Mesodermal cell (in vitro differentiated cells): ENCODE results near the gene SPATA20. TPM values are rescaled to one million over a fixed set of nuclear protein-coding genes. Genes with fewer than 3 reads are reported as not detected.

Experiments used
- H3K27ac ChIP-seq: 2 replicates; pipeline ENCODE4 v1.7.0; 2013; ENCODE audit warnings: mild to moderate bottlenecking, low read depth, low read length, moderate library complexity; ENCODE audit not compliant: severe bottlenecking
- H3K36me3 ChIP-seq: 2 replicates; pipeline ENCODE4 v1.7.1; 2013; ENCODE audit warnings: mild to moderate bottlenecking, low read length, moderate library complexity; ENCODE audit not compliant: control insufficient read depth, insufficient read depth
- H3K4me1 ChIP-seq: one replicate; pipeline ENCODE4 v1.7.1; 2013; ENCODE audit warnings: mild to moderate bottlenecking, low read length; ENCODE audit not compliant: insufficient read depth, control insufficient read depth, poor library complexity, severe bottlenecking
- H3K4me3 ChIP-seq: 2 replicates; pipeline ENCODE4 v1.7.0; 2013; ENCODE audit warnings: low read length, control low read depth, mild to moderate bottlenecking; ENCODE audit not compliant: insufficient read depth, poor library complexity, severe bottlenecking; ENCODE audit errors: extremely low read depth
- H3K9me3 ChIP-seq: 2 replicates; pipeline ENCODE4 v1.7.1; 2013; ENCODE audit warnings: mild to moderate bottlenecking, low read length, moderate library complexity; ENCODE audit not compliant: control insufficient read depth
- WGBS, 2 experiments: methylation state at CpG; one replicate each; pipeline ENCODE4 v1.1.5; 2013; ENCODE audit warnings: missing lambda C conversion rate in 2 of 2; ENCODE audit not compliant: insufficient coverage in 2 of 2; 5-methylcytosine and 5-hydroxymethylcytosine counted together
- polyA plus RNA-seq, 2 experiments: library from polyadenylated mRNA; stranded (reverse); fragments of 50-300 nt; gene quantifications; one replicate each; pipeline ENCODE4 v1.2.3, GENCODE V29; 2013

Gene SPATA20
- polyA plus RNA-seq (2013, experiment 1 of 2) = 25.5 TPM
- polyA plus RNA-seq (2013, experiment 2 of 2) = 26.0 TPM

DNA sequence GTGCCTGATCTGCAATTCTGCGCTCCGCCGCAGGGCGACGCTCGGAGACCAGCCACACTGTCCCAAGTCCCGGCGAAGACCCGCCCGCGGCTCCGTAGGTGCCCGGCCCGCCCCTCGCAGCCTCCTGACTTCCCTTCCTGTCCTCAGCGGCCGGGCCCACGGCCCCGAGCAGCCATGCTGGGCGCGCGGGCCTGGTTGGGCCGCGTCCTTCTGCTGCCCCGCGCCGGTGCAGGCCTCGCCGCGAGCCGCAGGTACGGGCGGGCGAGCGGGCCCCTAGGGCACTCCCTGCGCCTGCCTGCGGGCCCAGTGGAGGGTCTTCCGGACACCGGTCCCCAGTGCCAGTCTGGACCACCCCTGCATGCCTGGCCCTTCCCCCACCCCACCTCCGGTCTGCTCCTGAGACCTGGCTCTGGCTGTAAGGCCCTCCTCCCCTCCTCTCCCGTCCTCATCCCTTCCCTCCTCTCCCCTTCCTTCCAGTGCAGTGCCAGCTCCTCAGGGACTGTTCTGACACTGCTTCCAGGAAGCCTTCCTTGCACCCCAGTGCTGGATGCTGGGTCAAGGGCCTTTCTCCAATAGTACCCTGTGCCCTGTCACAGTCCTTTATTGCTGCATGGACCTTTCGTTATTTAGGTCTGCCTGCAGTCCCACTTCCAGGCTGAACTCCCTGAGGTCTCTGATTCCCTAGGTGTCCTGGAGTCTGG is at the start of gene SPATA20:
TSS of gene SPATA20 (plus strand) at position 140 of the 701 bp plus-strand sequence. CDS start at position 175, 35 bp downstream.
- Histone ChIP-seq H3K4me3 (peak within 1 kb of the TSS; percentile 57), H3K4me1 (peaks cover 12% of the 10 kb centered on the region), H3K27ac (no peak within 1 kb of the TSS), H3K9me3 (no peaks in the 10 kb centered on the region), H3K36me3 (no peaks in the 10 kb centered on the region)
- WGBS, 2 experiments = 3 to 4% methylated on average over 31 to 42 of the region's 42 CpGs

DNA sequence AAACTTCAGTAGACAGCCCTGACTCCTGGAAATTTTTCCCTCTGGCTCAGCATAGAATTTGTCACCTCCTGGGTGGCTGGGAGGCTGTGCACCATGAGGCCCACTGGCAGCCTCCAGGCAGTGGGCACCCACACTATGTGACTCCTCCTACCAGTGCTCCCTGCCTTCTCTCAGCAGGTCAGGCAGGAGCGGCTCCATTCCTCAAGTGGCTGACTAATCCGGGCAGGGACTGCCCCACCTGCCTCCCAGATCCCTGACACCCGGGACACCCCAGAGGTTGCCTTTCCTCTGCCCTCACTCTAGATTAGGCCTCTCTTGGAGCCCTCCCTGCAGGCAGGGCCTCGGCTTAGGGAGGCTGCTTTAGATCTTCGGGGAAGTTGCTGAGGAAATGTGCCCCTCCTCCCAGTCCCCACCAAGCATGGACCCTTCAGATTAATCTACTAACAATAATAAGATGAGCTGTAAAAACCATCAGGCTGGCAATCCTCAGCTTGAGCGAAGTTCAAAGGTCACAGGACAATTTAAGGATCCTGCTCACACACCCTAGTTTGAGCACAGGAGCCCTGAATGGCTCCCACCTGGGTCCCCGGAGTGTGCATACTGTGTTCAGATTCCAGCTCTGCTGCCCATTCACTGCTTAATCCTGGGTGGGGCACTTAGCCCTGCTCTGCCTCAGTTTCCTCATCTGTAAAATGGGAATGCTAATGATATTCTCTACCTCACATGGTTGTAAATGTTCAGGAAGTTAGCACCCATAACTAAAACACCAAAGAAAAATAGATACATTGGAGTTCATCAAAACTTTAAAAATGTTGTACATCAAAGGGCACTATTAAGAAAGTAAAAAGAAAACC is 48.7 kb upstream of the SPATA20 start:
- WGBS, 2 experiments = 76 to 87% methylated on average over 4 to 6 of the region's 7 CpGs
- no peaks in the 10 kb centered on the region for H3K4me1 ChIP-seq
- no peak overlapping the region for H3K27ac ChIP-seq
- H3K4me3 ChIP-seq = no peak overlapping the region
- H3K9me3 ChIP-seq = no peaks in the 10 kb centered on the region
- H3K36me3 ChIP-seq = no peaks in the 10 kb centered on the region

- Histone ChIP-seq H3K4me1 (no peaks in the 10 kb centered on the region), H3K27ac (no peak overlapping the region), H3K36me3 (no peaks in the 10 kb centered on the region), H3K4me3 (no peak overlapping the region), H3K9me3 (no peaks in the 10 kb centered on the region)
Measured at GRCh38 chr17:50499270-50499669, 47.7 kb upstream of the SPATA20 start.

DNA sequence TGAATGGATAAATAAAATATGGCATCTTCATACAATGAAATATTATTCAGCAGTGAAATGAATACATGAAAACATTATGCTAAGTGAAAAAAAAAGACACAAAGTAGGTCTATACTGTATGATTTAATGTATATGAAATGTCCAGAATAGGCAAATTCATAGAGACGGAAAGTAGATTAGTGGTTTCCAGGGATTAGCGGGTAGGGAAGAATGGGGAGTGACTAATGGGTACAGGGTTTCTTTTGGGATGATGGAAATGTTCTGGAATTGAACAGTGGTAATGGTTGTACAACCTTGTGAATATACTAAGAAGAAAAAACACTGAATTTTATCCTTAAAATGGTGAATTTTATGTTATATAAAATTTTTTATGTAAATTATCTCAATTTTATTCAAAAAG is 47.3 kb upstream of the SPATA20 start:
- WGBS, 2 experiments = 95 to 100% methylated on average over 2 of the region's 2 CpGs
- Histone ChIP-seq H3K4me1 (no peaks in the 10 kb centered on the region), H3K9me3 (no peaks in the 10 kb centered on the region), H3K36me3 (no peaks in the 10 kb centered on the region), H3K27ac (no peak overlapping the region), H3K4me3 (no peak overlapping the region)

DNA sequence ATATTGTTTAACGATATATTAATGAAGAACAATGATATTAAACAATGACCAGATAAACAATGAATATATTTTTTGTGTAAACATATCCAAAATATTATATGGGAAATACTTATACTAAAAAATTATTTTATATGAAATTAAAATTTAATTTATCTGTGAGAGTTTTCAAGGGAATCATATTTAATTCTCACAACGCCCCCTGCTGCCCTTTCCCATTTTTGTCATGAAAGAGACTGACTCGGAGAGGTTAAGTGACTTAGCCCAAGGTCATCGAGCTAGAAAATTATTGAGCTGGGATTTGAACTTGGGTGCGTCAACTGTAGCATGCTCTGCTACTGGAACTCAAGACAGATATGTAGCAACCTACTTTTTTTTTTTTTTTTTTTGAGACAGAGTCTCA is 45.9 kb upstream of the SPATA20 start:
- Histone ChIP-seq H3K9me3 (no peaks in the 10 kb centered on the region), H3K4me3 (no peak overlapping the region), H3K27ac (no peak overlapping the region), H3K36me3 (no peaks in the 10 kb centered on the region), H3K4me1 (no peaks in the 10 kb centered on the region)
- WGBS, 2 experiments = 20 to 72% methylated on average over 1 to 2 of the region's 5 CpGs

GRCh38 chr17:50502301-50502990 is 44.5 kb upstream of the SPATA20 start:
- no peaks in the 10 kb centered on the region for H3K9me3 ChIP-seq
- 89 to 98% methylated on average over 6 to 9 of the region's 9 CpGs for WGBS, 2 experiments
- H3K36me3 ChIP-seq = no peaks in the 10 kb centered on the region
- H3K27ac ChIP-seq = no peak overlapping the region
- H3K4me1 ChIP-seq = no peaks in the 10 kb centered on the region
- no peak overlapping the region for H3K4me3 ChIP-seq

- Histone ChIP-seq H3K36me3 (no peaks in the 10 kb centered on the region), H3K4me1 (no peaks in the 10 kb centered on the region), H3K27ac (no peak overlapping the region), H3K9me3 (no peaks in the 10 kb centered on the region), H3K4me3 (no peak overlapping the region)
- WGBS, 2 experiments = 85 to 91% methylated on average over 3 to 4 of the region's 7 CpGs
Measured at GRCh38 chr17:50505591-50506130, 41.3 kb upstream of the SPATA20 start.

- Histone ChIP-seq H3K4me3 (no peak overlapping the region), H3K4me1 (peaks cover 3% of the 10 kb centered on the region), H3K36me3 (no peaks in the 10 kb centered on the region), H3K9me3 (no peaks in the 10 kb centered on the region), H3K27ac (no peak overlapping the region)
- 87 to 89% methylated on average over 5 to 7 of the region's 7 CpGs for WGBS, 2 experiments
Measured at GRCh38 chr17:50506298-50506697, 40.7 kb upstream of the SPATA20 start.

- peak within 1 kb of the TSS; percentile 16 for H3K27ac ChIP-seq
- H3K9me3 ChIP-seq = no peaks in the 10 kb centered on the region
- peaks cover 6% of the 10 kb centered on the region for H3K4me1 ChIP-seq
- H3K4me3 ChIP-seq = peak within 1 kb of the TSS; percentile 38
- 7 to 14% methylated on average over 46 to 59 of the region's 66 CpGs for WGBS, 2 experiments
- H3K36me3 ChIP-seq = no peaks in the 10 kb centered on the region
Measured at GRCh38 chr17:50507871-50508572, 39.0 kb upstream of the SPATA20 start, which contains the start of gene MYCBPAP. Gene MYCBPAP, plus strand, starts transcription at chr17:50508439. Its CDS starts 236 bp downstream, at chr17:50508675.
